GM08714 (cell line): ENCODE data around the gene ASAP2.
"Not testable (repeated sequence)": the region's sequence is repeated elsewhere in the genome, so short reads cannot be mapped to it uniquely, and the experiment has no call there.

Experiments used
- H3K4me3 ChIP-seq: fragments of 200-500 bp; sonication (Bioruptor generic); 2 replicates; pipeline ENCODE4 v1.5.1; 2014; ENCODE audit warnings: mild to moderate bottlenecking, low read length, inconsistent platforms
- ZNF274 ChIP-seq: IDR thresholded peaks from 2 replicates; pipeline ENCODE4 v1.6.1; 2012; ENCODE audit warnings: mild to moderate bottlenecking, low read depth, low read length

Gene ASAP2

GRCh38 chr2:9212661-9213411 lies 6.2 kb downstream of the ASAP2 start:
- H3K4me3 ChIP-seq, result no peak overlapping the region
- TF ChIP-seq ZNF274, result no peak

DNA sequence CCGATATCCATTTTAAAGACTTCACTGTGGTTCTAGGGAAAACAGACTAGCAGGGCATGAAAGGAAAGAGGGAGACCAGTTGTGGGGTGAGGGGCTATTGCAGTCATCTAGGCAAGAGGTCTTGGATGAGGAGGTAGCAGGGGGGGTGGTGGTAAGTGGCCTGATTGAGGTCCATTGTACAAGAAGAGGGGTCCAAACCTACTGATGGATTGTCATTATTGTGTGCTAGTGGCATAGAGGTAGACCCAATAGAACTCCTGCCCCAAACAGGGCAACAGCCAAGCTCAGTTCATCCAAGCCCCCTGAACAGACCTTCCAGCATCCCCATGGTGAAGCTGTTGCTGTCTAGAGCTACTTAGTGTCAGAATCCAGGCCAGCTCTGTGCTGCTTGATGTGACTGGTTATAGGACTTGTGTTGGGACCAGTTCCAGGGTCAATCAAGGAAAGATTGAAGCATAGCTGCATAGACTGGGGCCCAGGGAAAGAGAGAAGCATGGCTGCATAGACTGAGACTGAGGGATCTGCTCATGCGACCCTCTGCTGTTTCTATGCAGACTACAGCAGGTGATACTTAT lies 7.0 kb downstream of the ASAP2 start:
- no peak overlapping the region for H3K4me3 ChIP-seq
- TF ChIP-seq ZNF274, result no peak

DNA sequence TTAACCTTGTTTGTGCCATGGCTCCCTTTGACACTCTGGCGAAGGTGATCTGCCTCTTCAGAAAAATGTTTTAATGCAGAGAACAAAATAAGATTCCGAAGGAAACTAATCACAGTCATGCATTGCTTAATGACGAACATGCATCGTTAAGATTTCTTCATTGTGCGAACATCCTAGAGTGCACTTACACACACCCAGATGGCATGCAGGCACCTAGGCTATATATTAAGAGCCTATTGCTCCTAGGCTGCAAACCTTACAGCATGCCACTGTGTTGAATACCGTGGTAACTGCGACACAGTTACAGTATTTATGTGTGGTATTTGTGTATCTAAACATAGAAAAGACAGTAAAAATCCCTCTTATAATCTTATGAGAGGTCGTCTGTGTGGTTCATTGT lies 8.3 kb downstream of the ASAP2 start:
- TF ChIP-seq ZNF274, result no peak
- H3K4me3 ChIP-seq, result no peak overlapping the region

DNA sequence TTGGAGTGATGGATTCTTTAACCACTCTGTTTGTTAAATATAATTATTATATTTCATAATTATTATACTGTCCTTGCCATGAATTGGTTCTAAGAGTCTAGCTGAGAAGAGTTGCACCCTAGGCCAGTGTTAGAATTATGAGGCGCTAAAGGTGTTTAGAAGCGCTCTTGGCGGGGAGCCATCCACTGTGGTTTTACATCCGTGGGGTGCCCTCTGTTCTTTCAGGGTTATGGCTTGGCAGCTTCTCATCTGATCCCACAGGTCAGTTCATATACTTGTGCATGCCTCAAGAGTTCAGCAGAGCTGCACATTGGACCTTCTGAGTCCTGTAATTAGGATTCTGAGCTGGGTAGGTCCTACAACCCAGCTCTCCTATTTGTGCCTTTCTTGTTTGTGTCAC lies 9.1 kb downstream of the ASAP2 start:
- TF ChIP-seq ZNF274, result no peak
- H3K4me3 ChIP-seq, result no peak overlapping the region

DNA sequence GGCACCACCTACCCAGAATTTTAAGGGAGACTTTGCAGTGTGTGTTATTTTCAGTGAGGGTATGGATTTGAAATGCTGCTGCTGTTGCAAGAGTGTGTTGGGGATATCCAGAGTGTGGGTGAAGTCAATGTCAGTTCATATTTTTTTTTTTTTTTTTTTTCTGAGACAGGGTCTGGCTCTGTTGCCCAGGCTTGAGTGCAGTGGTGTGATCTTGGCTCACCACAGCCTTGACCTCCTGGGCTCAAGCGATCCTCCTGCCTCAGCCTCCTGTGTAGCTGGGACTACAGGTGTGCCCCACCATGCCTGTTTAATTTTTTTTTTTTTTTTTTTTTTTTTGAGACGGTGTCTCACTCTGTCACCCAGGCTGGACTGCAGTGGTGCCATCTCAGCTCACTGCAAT lies 9.5 kb downstream of the ASAP2 start:
- H3K4me3 ChIP-seq, result not testable (repeated sequence)

- no peak overlapping the region for H3K4me3 ChIP-seq
- no peak for TF ChIP-seq ZNF274
Measured at GRCh38 chr2:9217838-9218770, 11.5 kb downstream of the ASAP2 start.

- no peak for TF ChIP-seq ZNF274
- no peak overlapping the region for H3K4me3 ChIP-seq
Measured at GRCh38 chr2:9219027-9219445, 12.4 kb downstream of the ASAP2 start.

- no peak for TF ChIP-seq ZNF274
Measured at GRCh38 chr2:9220201-9220600, 13.6 kb downstream of the ASAP2 start.

GRCh38 chr2:9221223-9221622 lies 14.6 kb downstream of the ASAP2 start:
- no peak overlapping the region for H3K4me3 ChIP-seq
- TF ChIP-seq ZNF274, result no peak

More at GRCh38 chr2:9220201-9220600, 13.6 kb downstream of the ASAP2 start:
- no peak overlapping the region for H3K4me3 ChIP-seq

GRCh38 chr2:9222239-9222892 lies 15.8 kb downstream of the ASAP2 start:
- no peak for TF ChIP-seq ZNF274
- no peak overlapping the region for H3K4me3 ChIP-seq

- no peak overlapping the region for H3K4me3 ChIP-seq
- no peak for TF ChIP-seq ZNF274
Measured at GRCh38 chr2:9222893-9223287, 16.3 kb downstream of the ASAP2 start.

- no peak for TF ChIP-seq ZNF274
- H3K4me3 ChIP-seq, result no peak overlapping the region
Measured at GRCh38 chr2:9225806-9226205, 19.2 kb downstream of the ASAP2 start.

DNA sequence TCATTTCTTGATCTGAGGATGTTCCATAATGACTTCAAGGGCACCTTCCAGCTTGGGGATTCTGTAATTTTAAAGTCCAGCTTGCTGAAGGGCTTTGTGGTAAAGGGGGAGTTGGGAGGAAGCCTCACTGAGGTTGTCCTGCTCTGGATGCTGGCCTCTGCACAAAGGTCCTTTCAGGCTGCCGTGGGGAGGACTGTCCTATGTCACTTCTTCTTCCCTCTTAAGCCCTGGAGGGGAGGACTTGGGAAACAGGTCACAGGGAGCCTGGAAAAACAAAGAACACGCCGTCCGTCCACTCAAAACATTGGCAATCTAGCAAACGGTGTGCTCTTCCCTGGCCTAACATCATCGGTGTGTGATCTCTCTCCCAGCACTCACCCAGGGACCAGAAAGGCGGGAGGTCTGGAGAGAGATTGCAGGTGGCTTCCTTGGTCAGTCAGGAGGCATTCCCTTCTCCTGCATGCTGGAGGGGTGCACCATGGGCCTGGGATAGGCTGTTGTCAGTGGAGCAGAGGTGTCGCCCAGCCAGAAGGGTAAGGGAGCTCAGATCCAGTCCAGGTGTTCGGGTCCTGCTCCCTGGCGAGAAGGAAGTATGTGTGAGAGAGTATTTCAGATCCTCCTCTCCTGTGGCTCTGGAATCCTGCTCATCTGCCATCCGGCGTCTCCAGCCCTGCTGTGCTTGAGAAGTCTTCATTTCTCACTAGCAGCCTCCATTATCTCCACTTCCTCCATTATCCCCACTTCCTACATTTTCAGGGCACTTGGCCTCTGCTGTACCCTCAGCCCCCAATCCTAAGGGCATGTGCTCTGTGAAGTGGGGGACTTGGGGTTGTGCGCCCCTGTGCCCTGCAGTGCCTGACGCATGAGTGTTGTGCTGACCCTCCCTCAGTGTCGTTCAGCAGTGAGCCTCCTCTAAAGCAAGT lies 20.1 kb downstream of the ASAP2 start:
- no peak for TF ChIP-seq ZNF274
- H3K4me3 ChIP-seq, result no peak overlapping the region
